K562 (cell line): ENCODE results near the gene CAMK2G. TPM values are rescaled to one million over a fixed set of nuclear protein-coding genes. Genes with fewer than 3 reads are reported as not detected.

Experiments
- AFF1 ChIP-seq, 2 experiments: fragments of 450-650 bp; IDR thresholded peaks; 2 replicates each; pipeline ENCODE4 v1.6.1; 2018; ENCODE audit warnings: mild to moderate bottlenecking in 2 of 2, low read depth in 1 of 2; ENCODE audit not compliant: partially characterized antibody in 2 of 2
- ARID4B ChIP-seq: sonication (generic); formaldehyde crosslinking; IDR thresholded peaks from 2 replicates; pipeline ENCODE4 v1.8.0; 2022; ENCODE audit warnings: mild to moderate bottlenecking, missing genetic modification reagents
- HINFP ChIP-seq: fragments of 450-650 bp; conservative IDR thresholded peaks from 2 replicates; pipeline ENCODE4 v1.6.1; 2016; ENCODE audit warnings: missing genetic modification characterization, low read depth, mild to moderate bottlenecking, control low read depth, missing compliant biosample characterization
- JUND ChIP-seq, 2 experiments: IDR thresholded peaks; 2 replicates in 1 of 2; 3 replicates in 1 of 2; pipeline ENCODE4 v1.6.1; 2011; ENCODE audit warnings: borderline replicate concordance in 2 of 2, low read depth in 2 of 2, low read length in 2 of 2, improper control_type of control experiment in 1 of 2, missing biosample characterization in 1 of 2, missing genetic modification characterization in 1 of 2, missing genetic modification reagents in 1 of 2
- L3MBTL2 ChIP-seq: fragments of 450-650 bp; IDR thresholded peaks from 2 replicates; pipeline ENCODE4 v1.6.1; 2016; ENCODE audit warnings: mild to moderate bottlenecking, moderate library complexity
- LEF1 ChIP-seq: fragments of 450-650 bp; IDR thresholded peaks from 2 replicates; pipeline ENCODE4 v1.6.1; 2016; ENCODE audit warnings: mild to moderate bottlenecking
- MLLT1 ChIP-seq, 2 experiments: fragments of 450-650 bp; IDR thresholded peaks; 2 replicates each; pipeline ENCODE4 v1.6.1; 2016
- PTTG1 ChIP-seq: fragments of 450-650 bp; IDR thresholded peaks from 2 replicates; pipeline ENCODE4 v1.6.1; 2016; ENCODE audit warnings: low read depth, mild to moderate bottlenecking, missing genetic modification characterization, missing compliant biosample characterization
- SMC3 ChIP-seq: conservative IDR thresholded peaks from 2 replicates; pipeline ENCODE4 v1.6.1; 2011; ENCODE audit warnings: low read depth, low read length, improper control_type of control experiment; ENCODE audit not compliant: insufficient read depth
- TRIM28 ChIP-seq: fragments of 450-650 bp; IDR thresholded peaks from 2 replicates; pipeline ENCODE4 v1.6.1; 2017
- ZNF57 ChIP-seq: fragments of 450-650 bp; formaldehyde crosslinking; IDR thresholded peaks from 2 replicates; pipeline ENCODE4 v1.4.0; 2020; ENCODE audit warnings: mild to moderate bottlenecking, moderate library complexity
- polyA plus RNA-seq, 8 experiments: library from polyadenylated mRNA; depleted of rRNA in 4 of 8; stranded (reverse) in 5 of 8; unstranded in 3 of 8; fragments of >200 nt; fragmentation: Nextera tagmentation in 2 of 8; fragmentation: Illumina TruSeq in 1 of 8; extraction: Ambion mirVana in 2 of 8; extraction: Trizol in 1 of 8; gene quantifications; 2 replicates each; pipeline versions ENCODE4 v1.2.1 to v1.2.3, GENCODE V29; 2011 to 2014; ENCODE audit warnings: inconsistent platforms in 1 of 8, missing spikeins in 1 of 8
- total RNA-seq, 7 experiments: library from RNA; depleted of rRNA in 6 of 7; stranded (reverse); fragments of >200 nt in 6 of 7; fragmentation: Illumina TruSeq in 2 of 7; extraction: Trizol in 2 of 7; gene quantifications; 2 replicates each; pipeline versions ENCODE4 v1.2.1 to v1.2.3, GENCODE V29; 2011 to 2021; ENCODE audit warnings: low replicate concordance in 1 of 7

CAMK2G gene
- total and polyA plus RNA-seq, 9 of the 15 experiments (the other 6 are each of a cell fraction or from before 2014, with no cell fraction given) = 9.0 to 37.9 (median 32.6) TPM

GRCh38 chr10:73879296-73880173 lies 5.2 kb upstream of the CAMK2G start (continued):
- TF ChIP-seq L3MBTL2 = peak; percentile 87
- TF ChIP-seq LEF1 = peak; percentile 81
- TF ChIP-seq ZNF57 (CRISPR knock-in tag) = no peak
- TF ChIP-seq ARID4B (CRISPR knock-in tag) = peak; percentile 64; the same call in 1 of the 2 replicates
- TF ChIP-seq JUND (IDR thresholded peaks at IDR 0.05; ENCODE audit: borderline replicate concordance, low read depth, low read length) = peak; percentile 94
- peak; percentile 91; the same call in 2 of the 3 replicates for TF ChIP-seq JUND (tag; IDR thresholded peaks at IDR 0.05; ENCODE audit: borderline replicate concordance, low read depth, low read length)
- TF ChIP-seq PTTG1 (tag) = no peak
- no peak for TF ChIP-seq HINFP (tag)
- TF ChIP-seq MLLT1 (IDR thresholded peaks at IDR 0.05) = peak; percentile 38 to 85; a peak in 3 of 4 replicates
- TF ChIP-seq TRIM28 = peak; percentile 77
- TF ChIP-seq SMC3 = peak; percentile 99
- peak in 1 of 2 experiments; percentile 61 for TF ChIP-seq AFF1 (IDR thresholded peaks at IDR 0.05; ENCODE audit: low read depth in 1 of 2, partially characterized antibody in 2 of 2)
